Ascending aorta (tissue), 2 donors: ENCODE results near the gene FAP. TPM values are rescaled to one million over a fixed set of nuclear protein-coding genes. Genes with fewer than 3 reads are reported as not detected.

Source experiments
- DNase-seq, 2 donors: peaks; one replicate each; pipeline ENCODE4 v3.0.0-alpha.2; 2019; ENCODE audit warnings: low spot score in 2 of 2
- H3K27ac ChIP-seq, 2 donors: fragments of 200-600 bp; sonication (generic); one replicate each; pipeline ENCODE4 v1.5.1; 2016 to 2017; ENCODE audit warnings: mild to moderate bottlenecking in 1 of 2
- H3K27me3 ChIP-seq: fragments of 200-600 bp; sonication (generic); one replicate; pipeline ENCODE4 v1.5.1; 2017
- H3K36me3 ChIP-seq, 2 donors: fragments of 200-600 bp; sonication (generic); one replicate each; pipeline ENCODE4 v1.5.1; 2016
- H3K4me1 ChIP-seq, 2 donors: fragments of 200-600 bp; sonication (generic); one replicate each; pipeline ENCODE4 v1.5.1; 2016 to 2017; ENCODE audit warnings: mild to moderate bottlenecking in 1 of 2
- H3K4me3 ChIP-seq, 2 donors: fragments of 200-600 bp; sonication (generic); one replicate each; pipeline ENCODE4 v1.5.1; 2016 to 2017; ENCODE audit warnings: mild to moderate bottlenecking in 1 of 2
- H3K9me3 ChIP-seq, 2 donors: fragments of 200-600 bp; sonication (generic); one replicate each; pipeline ENCODE4 v1.5.1; 2016
- CTCF ChIP-seq, 3 experiments: fragments of 200-600 bp in 2 of 3; fragments of 450-650 bp in 1 of 3; sonication (generic) in 2 of 3; IDR thresholded peaks; one replicate each; pipeline ENCODE4 v1.5.1; 2016 to 2019; ENCODE audit warnings: antibody characterized with exemption in 3 of 3, mild to moderate bottlenecking in 1 of 3, moderate library complexity in 1 of 3
- intact Hi-C: fragments of 100-400 bp; cut with DNase I; formaldehyde crosslinking; loops from one replicate; pipeline ENCODE4 v1.15.1; 2023
- total RNA-seq: library from RNA; depleted of rRNA; stranded (reverse); fragments of >200 nt; gene quantifications from one replicate; pipeline ENCODE4 v1.1.0, GENCODE V29; 2016

Gene FAP
- total RNA-seq, 1 donor from 2014 or later, result 16.7 TPM

- Histone ChIP-seq H3K36me3 (no peaks in the 10 kb centered on the region), H3K27ac (peak overlapping the region in 1 of 2 donors; percentile 34), H3K4me1 (peaks cover 0 to 4% of the 10 kb centered on the region in 2 donors), H3K27me3 (no peaks in the 10 kb centered on the region), H3K9me3 (no peaks in the 10 kb centered on the region), H3K4me3 (no peak overlapping the region)
- TF ChIP-seq CTCF (IDR thresholded peaks at IDR 0.05), result no peak
- intact Hi-C loops, result no loop called here
- DNase-seq, result no peak
Observed at GRCh38 chr2:162232671-162233070, 10.6 kb downstream of the FAP start.

GRCh38 chr2:162232027-162232426 is 11.2 kb downstream of the FAP start:
- Histone ChIP-seq H3K27ac (peak overlapping the region in 1 of 2 donors; percentile 34), H3K9me3 (no peaks in the 10 kb centered on the region), H3K27me3 (no peaks in the 10 kb centered on the region), H3K4me1 (peaks cover 0 to 4% of the 10 kb centered on the region in 2 donors), H3K36me3 (no peaks in the 10 kb centered on the region), H3K4me3 (no peak overlapping the region)
- TF ChIP-seq CTCF (IDR thresholded peaks at IDR 0.05), result no peak
- intact Hi-C loops, result no loop called here
- DNase-seq, result no peak

GRCh38 chr2:162230761-162231160 is 12.5 kb downstream of the FAP start:
- H3K4me3 ChIP-seq, result no peak overlapping the region
- TF ChIP-seq CTCF (IDR thresholded peaks at IDR 0.05), result no peak
- H3K36me3 ChIP-seq, result no peaks in the 10 kb centered on the region
- no peak overlapping the region for H3K27ac ChIP-seq
- H3K27me3 ChIP-seq, result no peaks in the 10 kb centered on the region
- H3K9me3 ChIP-seq, result no peaks in the 10 kb centered on the region
- H3K4me1 ChIP-seq, result peaks cover 0 to 4% of the 10 kb centered on the region in 2 donors
- DNase-seq, result no peak
- intact Hi-C loops, result no loop called here

GRCh38 chr2:162226836-162227235 is 16.4 kb downstream of the FAP start:
- Histone ChIP-seq H3K36me3 (no peaks in the 10 kb centered on the region), H3K4me3 (no peak overlapping the region), H3K27me3 (no peaks in the 10 kb centered on the region), H3K4me1 (no peaks in the 10 kb centered on the region), H3K27ac (no peak overlapping the region), H3K9me3 (no peaks in the 10 kb centered on the region)
- intact Hi-C loops, result no loop called here
- TF ChIP-seq CTCF (IDR thresholded peaks at IDR 0.05), result no peak
- DNase-seq, result no peak

- no peaks in the 10 kb centered on the region for H3K9me3 ChIP-seq
- peak; percentile 28 to 88 for DNase-seq
- H3K27ac ChIP-seq, result no peak overlapping the region
- TF ChIP-seq CTCF (IDR thresholded peaks at IDR 0.05), result peak; percentile 74 to 88 (median 85)
- H3K4me3 ChIP-seq, result no peak overlapping the region
- no peaks in the 10 kb centered on the region for H3K27me3 ChIP-seq
- intact Hi-C loops, result loop anchor here (1.0 to 5.0 kb wide), 2 partner anchors 36 to 77 kb away; no protein-coding TSS in a partner anchor
- no peaks in the 10 kb centered on the region for H3K4me1 ChIP-seq
- no peaks in the 10 kb centered on the region for H3K36me3 ChIP-seq
Observed at GRCh38 chr2:162221064-162221463, 22.2 kb downstream of the FAP start.

GRCh38 chr2:162220368-162220767 is 22.9 kb downstream of the FAP start:
- intact Hi-C loops, result loop anchor here (5.0 kb wide), 1 partner anchor 37 kb away; no protein-coding TSS in a partner anchor
- Histone ChIP-seq H3K9me3 (no peaks in the 10 kb centered on the region), H3K36me3 (no peaks in the 10 kb centered on the region), H3K4me3 (no peak overlapping the region), H3K27me3 (no peaks in the 10 kb centered on the region), H3K4me1 (no peaks in the 10 kb centered on the region), H3K27ac (no peak overlapping the region)
- DNase-seq, result no peak
- no peak for TF ChIP-seq CTCF (IDR thresholded peaks at IDR 0.05)
